HepG2 (cell line): ENCODE measurements around the gene SAA2. TPM values are rescaled to one million over a fixed set of nuclear protein-coding genes. Genes with fewer than 3 reads are reported as not detected.

Experiments
- ARID4A ChIP-seq: sonication (generic); formaldehyde crosslinking; IDR thresholded peaks from 2 replicates; pipeline ENCODE4 v1.5.0; 2020; ENCODE audit warnings: mild to moderate bottlenecking, missing genetic modification reagents, borderline replicate concordance
- ASH2L ChIP-seq: fragments of 300-600, 200-600 bp; sonication (generic); IDR thresholded peaks from 2 replicates; pipeline ENCODE4 v1.7.0; 2017; ENCODE audit warnings: low read depth, mild to moderate bottlenecking, moderate library complexity, mixed read lengths, low read length; ENCODE audit not compliant: insufficient read length
- BRCA1 ChIP-seq: sonication (generic); formaldehyde crosslinking; IDR thresholded peaks from 2 replicates; pipeline ENCODE4 v1.4.0; 2020; ENCODE audit warnings: missing genetic modification reagents
- DDIT3 ChIP-seq: sonication (generic); formaldehyde crosslinking; IDR thresholded peaks from 2 replicates; pipeline ENCODE4 v1.4.0; 2020; ENCODE audit warnings: mild to moderate bottlenecking, missing genetic modification reagents
- EHMT2 ChIP-seq: fragments of 200-600 bp; sonication (generic); IDR thresholded peaks from 2 replicates; pipeline ENCODE4 v1.7.0; 2017; ENCODE audit warnings: antibody characterized with exemption, low read depth, low read length, borderline replicate concordance
- FOSL2 ChIP-seq: sonication (generic); formaldehyde crosslinking; IDR thresholded peaks from 2 replicates; pipeline ENCODE4 v1.4.0; 2020; ENCODE audit warnings: missing genetic modification reagents
- HMGA1 ChIP-seq: sonication (generic); formaldehyde crosslinking; conservative IDR thresholded peaks from 2 replicates; pipeline ENCODE4 v1.4.0; 2020; ENCODE audit warnings: missing genetic modification reagents
- KDM5B ChIP-seq: sonication (generic); formaldehyde crosslinking; IDR thresholded peaks from 2 replicates; pipeline ENCODE4 v1.4.0; 2020; ENCODE audit warnings: missing genetic modification reagents, mild to moderate bottlenecking, borderline replicate concordance
- KLF9 ChIP-seq: IDR thresholded peaks from 2 replicates; pipeline ENCODE4 v1.6.1; 2016; ENCODE audit warnings: low read depth
- MBD4 ChIP-seq: IDR thresholded peaks from 2 replicates; pipeline ENCODE4 v1.6.1; 2012; ENCODE audit warnings: low read length, inconsistent platforms, borderline replicate concordance
- MXD1 ChIP-seq: sonication (generic); formaldehyde crosslinking; IDR thresholded peaks from 2 replicates; pipeline ENCODE4 v1.4.0; 2020; ENCODE audit warnings: mild to moderate bottlenecking, missing genetic modification reagents
- NR2F1 ChIP-seq, 2 experiments: fragments of 450-650 bp in 1 of 2; formaldehyde crosslinking in 1 of 2; IDR thresholded peaks; 2 replicates each; pipeline versions ENCODE4 v1.5.0 to v1.6.1; 2016 to 2020; ENCODE audit warnings: mild to moderate bottlenecking in 1 of 2, missing compliant biosample characterization in 1 of 2, missing genetic modification reagents in 1 of 2, moderate library complexity in 1 of 2
- SMC3 ChIP-seq: IDR thresholded peaks from 2 replicates; pipeline ENCODE4 v1.6.1; 2011; ENCODE audit warnings: low read length, improper control_type of control experiment
- THAP7 ChIP-seq: sonication (generic); formaldehyde crosslinking; IDR thresholded peaks from 2 replicates; pipeline ENCODE4 v1.8.1; 2023; ENCODE audit warnings: mild to moderate bottlenecking, missing genetic modification reagents
- ZC3H13 ChIP-seq: sonication (generic); formaldehyde crosslinking; IDR thresholded peaks from 2 replicates; pipeline ENCODE4 v1.8.1; 2023; ENCODE audit warnings: mild to moderate bottlenecking, missing genetic modification reagents, moderate library complexity
- ZNF264 ChIP-seq: sonication (generic); formaldehyde crosslinking; IDR thresholded peaks from 2 replicates; pipeline ENCODE4 v1.4.0; 2020; ENCODE audit warnings: missing genetic modification reagents
- ZNF280D ChIP-seq: sonication (generic); formaldehyde crosslinking; IDR thresholded peaks from 2 replicates; pipeline ENCODE4 v1.5.1; 2020; ENCODE audit warnings: mild to moderate bottlenecking, missing genetic modification reagents
- ZNF558 ChIP-seq: sonication (generic); formaldehyde crosslinking; IDR thresholded peaks from 2 replicates; pipeline ENCODE4 v1.9.0; 2022; ENCODE audit warnings: mild to moderate bottlenecking, missing genetic modification reagents, borderline replicate concordance
- ZNF83 ChIP-seq: sonication (generic); formaldehyde crosslinking; IDR thresholded peaks from 2 replicates; pipeline ENCODE4 v1.4.0; 2020; ENCODE audit warnings: missing genetic modification reagents, mild to moderate bottlenecking, borderline replicate concordance
- ZNF883 ChIP-seq: sonication (generic); formaldehyde crosslinking; IDR thresholded peaks from 2 replicates; pipeline ENCODE4 v1.5.1; 2020; ENCODE audit warnings: mild to moderate bottlenecking, missing genetic modification reagents; ENCODE audit errors: not compliant biosample characterization
- polyA plus RNA-seq, 8 experiments: library from polyadenylated mRNA; depleted of rRNA in 3 of 8; stranded (reverse) in 7 of 8; unstranded in 1 of 8; fragments of >200 nt; fragmentation: Illumina TruSeq in 4 of 8; extraction: Trizol in 4 of 8; gene quantifications; 2 replicates each; pipeline versions ENCODE4 v1.2.1 to v1.2.3, GENCODE V29; 2011 to 2016; ENCODE audit warnings: low read depth in 4 of 8, missing spikeins in 1 of 8, mixed read lengths in 1 of 8; ENCODE audit not compliant: insufficient read depth in 1 of 8
- total RNA-seq, 5 experiments: library from RNA; depleted of rRNA; stranded (reverse); fragments of >200 nt; fragmentation: Illumina TruSeq; extraction: Trizol; gene quantifications; 2 replicates each; pipeline ENCODE4 v1.2.3, GENCODE V29; 2016; ENCODE audit warnings: low read depth in 1 of 5

The SAA2 gene
- total and polyA plus RNA-seq, 2 of the 13 experiments (the other 11 are each of a cell fraction or from before 2014, with no cell fraction given), result 0.27 TPM; not detected in 1

GRCh38 chr11:18223591-18224387 is 24.7 kb downstream of the SAA2 start (continued):
- peak; percentile 69 for TF ChIP-seq FOSL2 (CRISPR knock-in tag)
- TF ChIP-seq KLF9 (CRISPR knock-in tag), result 0 out of 2 replicates have a peak, but pooled peaks have one; percentile 49
- no peak for TF ChIP-seq THAP7 (CRISPR knock-in tag)
- TF ChIP-seq MXD1 (CRISPR knock-in tag), result no peak
- TF ChIP-seq BRCA1 (CRISPR knock-in tag), result 0 out of 2 replicates have a peak, but pooled peaks have one; percentile 12
- no peak for TF ChIP-seq ZNF83
- peak; percentile 96 for TF ChIP-seq ASH2L
- TF ChIP-seq ZNF558 (CRISPR knock-in tag), result no peak
- TF ChIP-seq KDM5B (CRISPR knock-in tag), result no peak
- peak; percentile 91; the same call in 1 of the 2 replicates for TF ChIP-seq ZNF280D (CRISPR knock-in tag)
- TF ChIP-seq ZNF883 (CRISPR knock-in tag), result no peak
- TF ChIP-seq HMGA1 (CRISPR knock-in tag), result no peak
- TF ChIP-seq ZNF264 (CRISPR knock-in tag), result peak; percentile 80; the same call in 1 of the 2 replicates
- no peak for TF ChIP-seq ZC3H13 (CRISPR knock-in tag)
- TF ChIP-seq MBD4, result peak; percentile 33; the same call in 1 of the 2 replicates
- TF ChIP-seq EHMT2, result peak; percentile 96; the same call in 1 of the 2 replicates
- TF ChIP-seq SMC3, result peak; percentile 25; the same call in 1 of the 2 replicates
- peak in 1 of 2 experiments; percentile 82; a peak in 2 of 4 replicates for TF ChIP-seq NR2F1 (CRISPR knock-in tag; IDR thresholded peaks at IDR 0.05)
- TF ChIP-seq ARID4A (CRISPR knock-in tag), result peak; percentile 44; the same call in 1 of the 2 replicates
- no peak for TF ChIP-seq DDIT3 (CRISPR knock-in tag)
